LNCAP (cell line): Measurements from ENCODE around the gene C8A.

Source experiments
- TF ChIP-seq, protein P1 (sequence below): fragments of 450-650 bp; IDR thresholded peaks from 2 replicates; pipeline ENCODE4 v1.5.1; 2017; ENCODE audit warnings: mild to moderate bottlenecking

The C8A gene

DNA sequence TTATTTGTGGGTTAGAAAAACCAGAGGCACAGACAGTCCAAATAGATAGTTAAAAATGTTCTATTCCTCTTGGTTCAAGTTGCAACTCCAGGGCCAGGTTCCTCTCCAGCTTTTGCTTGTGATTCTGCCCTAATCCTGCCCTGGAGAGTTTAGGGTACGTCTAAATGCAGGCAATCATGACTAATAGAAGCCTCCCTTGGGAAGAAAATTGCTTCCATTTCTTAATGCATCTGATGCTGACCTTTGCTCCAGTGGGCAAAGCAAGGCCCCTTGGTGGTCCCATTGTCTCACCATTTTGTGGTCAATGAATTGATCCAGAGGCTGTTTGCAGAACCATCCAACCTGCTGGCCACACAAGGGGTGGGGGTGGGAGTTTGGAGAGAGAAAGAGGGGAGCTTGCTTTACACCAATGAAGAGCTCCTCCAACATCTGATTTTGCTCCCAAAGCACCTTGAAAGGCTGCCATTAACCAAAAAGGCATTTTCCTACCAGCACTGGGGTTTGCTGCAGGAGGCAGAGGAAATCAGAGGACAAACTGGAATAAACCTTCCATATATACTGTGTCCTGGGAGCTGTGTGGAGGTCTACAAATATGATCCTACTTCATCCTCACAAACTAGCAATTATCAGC, 79.9 kb downstream of the C8A start:
- TF ChIP-seq, protein P1, sequence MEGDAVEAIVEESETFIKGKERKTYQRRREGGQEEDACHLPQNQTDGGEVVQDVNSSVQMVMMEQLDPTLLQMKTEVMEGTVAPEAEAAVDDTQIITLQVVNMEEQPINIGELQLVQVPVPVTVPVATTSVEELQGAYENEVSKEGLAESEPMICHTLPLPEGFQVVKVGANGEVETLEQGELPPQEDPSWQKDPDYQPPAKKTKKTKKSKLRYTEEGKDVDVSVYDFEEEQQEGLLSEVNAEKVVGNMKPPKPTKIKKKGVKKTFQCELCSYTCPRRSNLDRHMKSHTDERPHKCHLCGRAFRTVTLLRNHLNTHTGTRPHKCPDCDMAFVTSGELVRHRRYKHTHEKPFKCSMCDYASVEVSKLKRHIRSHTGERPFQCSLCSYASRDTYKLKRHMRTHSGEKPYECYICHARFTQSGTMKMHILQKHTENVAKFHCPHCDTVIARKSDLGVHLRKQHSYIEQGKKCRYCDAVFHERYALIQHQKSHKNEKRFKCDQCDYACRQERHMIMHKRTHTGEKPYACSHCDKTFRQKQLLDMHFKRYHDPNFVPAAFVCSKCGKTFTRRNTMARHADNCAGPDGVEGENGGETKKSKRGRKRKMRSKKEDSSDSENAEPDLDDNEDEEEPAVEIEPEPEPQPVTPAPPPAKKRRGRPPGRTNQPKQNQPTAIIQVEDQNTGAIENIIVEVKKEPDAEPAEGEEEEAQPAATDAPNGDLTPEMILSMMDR: no peak

DNA sequence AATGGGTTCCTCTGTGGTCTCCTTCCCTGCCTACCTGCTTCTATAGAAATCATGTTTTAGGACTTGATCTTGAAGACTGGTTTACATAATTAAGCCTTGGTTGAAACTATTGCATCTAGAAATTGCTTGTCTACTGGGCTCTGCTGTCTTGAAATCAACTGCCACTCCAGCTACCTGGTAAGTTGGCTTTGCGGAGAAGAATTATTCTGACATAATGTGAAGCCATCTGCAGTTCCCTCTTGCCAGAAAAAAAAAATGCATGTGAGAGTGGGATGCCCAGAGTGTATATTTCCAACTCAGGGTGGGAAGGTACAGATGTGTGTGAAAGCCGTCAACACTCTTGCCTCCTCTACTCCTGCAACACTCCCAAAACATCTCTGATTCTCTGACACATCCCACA, 84.0 kb downstream of the C8A start:
- TF ChIP-seq, protein P1: no peak

DNA sequence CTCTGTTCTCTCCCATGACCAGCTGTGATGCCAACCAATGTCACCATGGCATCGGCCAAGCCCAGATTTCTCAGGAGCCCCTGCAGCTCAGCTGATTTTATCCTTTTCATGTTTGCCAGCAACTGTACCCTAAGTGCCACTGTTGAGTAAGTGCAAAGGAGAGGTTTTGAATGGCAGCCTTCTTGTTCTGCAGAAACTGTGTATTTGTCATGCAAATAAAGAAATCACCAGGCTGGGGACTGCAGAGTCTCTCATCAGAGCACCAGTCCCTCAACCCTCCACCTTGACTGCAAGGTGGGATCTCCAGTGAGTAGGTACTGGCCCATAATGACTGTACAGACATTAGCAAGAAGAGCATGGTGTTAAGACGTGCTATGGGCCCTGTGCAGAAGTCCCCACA, 84.6 kb downstream of the C8A start:
- TF ChIP-seq, protein P1: no peak

DNA sequence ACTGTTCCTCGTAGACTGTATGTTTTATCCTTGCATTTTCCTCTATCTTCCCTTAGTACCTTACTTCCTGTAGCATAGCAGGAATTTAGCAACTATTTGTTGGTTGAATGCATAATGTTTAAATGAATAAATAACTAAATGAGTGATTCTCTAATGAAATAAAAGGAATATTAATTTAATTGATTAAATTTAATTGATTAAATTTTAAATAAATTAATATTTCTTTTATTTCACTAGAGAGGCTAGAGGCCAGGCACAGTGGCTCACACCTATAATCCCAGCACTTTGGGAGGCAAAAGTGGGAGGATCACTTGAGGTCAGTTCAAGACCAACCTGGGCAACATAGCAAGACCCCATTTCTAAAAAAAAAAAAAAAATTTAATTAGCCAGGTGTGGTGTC, 85.4 kb downstream of the C8A start:
- TF ChIP-seq, protein P1: no peak

DNA sequence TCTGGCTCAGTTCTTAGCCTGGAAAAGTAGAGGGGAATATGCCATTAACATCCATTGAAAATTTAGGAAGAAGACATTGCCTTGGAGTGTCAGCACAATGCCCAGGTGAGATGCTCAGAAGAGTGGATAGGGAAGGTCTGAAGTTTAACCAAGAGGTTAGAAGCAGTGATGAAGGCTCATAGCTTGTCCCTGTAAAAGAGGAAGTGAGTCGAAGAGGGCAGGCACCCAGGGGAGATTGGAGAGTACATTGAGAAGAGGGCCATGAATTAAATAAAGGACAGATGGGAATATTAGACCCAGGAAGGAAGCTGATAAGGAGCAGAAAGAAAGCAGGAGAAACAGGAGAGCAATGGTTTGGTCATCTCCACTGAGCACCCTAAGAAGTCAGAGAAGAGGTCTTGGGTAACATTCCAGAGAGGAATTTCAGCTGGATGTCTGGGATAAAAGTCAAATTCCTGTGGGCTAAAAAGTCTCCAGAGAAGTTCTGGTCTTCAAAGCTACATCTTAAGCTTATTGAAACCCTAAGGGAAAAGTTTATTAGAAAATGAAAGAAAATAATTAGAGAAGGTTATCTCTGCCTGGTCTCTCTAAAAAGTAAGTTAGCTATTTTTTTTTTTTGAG, 93.9 kb downstream of the C8A start:
- TF ChIP-seq, protein P1: no peak

DNA sequence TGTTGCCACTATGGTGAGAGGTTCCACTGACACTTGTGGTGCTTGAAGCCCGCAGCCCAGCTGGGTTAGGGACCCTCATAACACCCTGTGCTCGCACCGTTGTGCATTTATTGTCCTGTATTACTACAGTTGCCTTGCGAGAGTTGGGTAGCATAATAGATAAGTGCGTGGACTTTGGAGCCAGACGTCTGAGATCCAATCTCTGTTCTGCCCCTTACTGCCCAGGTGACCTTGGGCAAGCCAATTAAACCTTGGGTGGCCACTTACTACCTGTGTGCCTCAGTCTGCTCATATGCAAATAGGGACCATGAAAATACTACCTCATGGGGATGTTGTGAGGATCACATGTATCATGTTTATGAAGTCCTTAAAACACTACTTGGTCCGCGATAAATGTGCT, 97.9 kb downstream of the C8A start:
- TF ChIP-seq, protein P1: no peak

DNA sequence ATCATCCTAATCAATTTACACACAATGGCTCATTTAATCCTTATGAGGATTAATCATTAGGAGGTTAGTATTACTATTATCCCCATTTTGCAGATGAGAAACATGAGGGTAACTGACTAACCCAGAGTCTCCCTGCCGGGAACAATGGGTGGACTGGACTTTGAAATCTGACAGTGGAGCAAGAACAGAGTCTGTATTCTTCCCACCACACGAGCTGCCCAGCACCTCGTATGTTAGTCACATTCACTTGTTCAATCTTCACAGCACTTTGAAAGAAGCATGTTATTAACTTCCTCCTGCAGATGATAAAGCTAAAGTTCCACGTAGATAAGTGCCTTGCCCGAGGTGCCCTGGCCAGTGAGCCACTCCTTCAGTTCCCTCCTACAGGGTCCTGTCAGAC, 98.8 kb downstream of the C8A start:
- TF ChIP-seq, protein P1: no peak
